GM23338 (cell line): Measurements from ENCODE around the gene SMAD3. TPM values are rescaled to one million over a fixed set of nuclear protein-coding genes. Genes with fewer than 3 reads are reported as not detected.

Source experiments
- ATAC-seq: fragments of 200-7000 bp; cut with Tn5 transposase; 3 replicates; pipeline ENCODE4 v1.9.1; 2020
- DNase-seq: peaks from one replicate; pipeline ENCODE4 v3.0.0-alpha.2; 2015; ENCODE audit warnings: low spot score
- H2AFZ ChIP-seq: fragments of 200-600 bp; sonication (generic); 2 replicates; pipeline ENCODE4 v1.8.0; 2016; ENCODE audit warnings: antibody characterized with exemption, mild to moderate bottlenecking, moderate library complexity
- H3F3A ChIP-seq: fragments of 200-600 bp; sonication (generic); replicated peaks from 2 replicates; pipeline ENCODE4 v1.8.0; 2017; ENCODE audit warnings: antibody characterized with exemption, mixed run types, low read depth
- H3K27ac ChIP-seq: fragments of 200-600 bp; sonication (generic); 2 replicates; pipeline ENCODE4 v1.6.1; 2016; ENCODE audit warnings: low read depth
- H3K27me3 ChIP-seq: fragments of 200-600 bp; sonication (generic); 2 replicates; pipeline ENCODE4 v1.8.0; 2016; ENCODE audit warnings: mild to moderate bottlenecking, mixed run types, moderate library complexity; ENCODE audit not compliant: insufficient read depth
- H3K36me3 ChIP-seq: fragments of 200-600 bp; sonication (generic); 2 replicates; pipeline ENCODE4 v1.8.0; 2016; ENCODE audit warnings: mild to moderate bottlenecking; ENCODE audit not compliant: insufficient read depth
- H3K4me1 ChIP-seq: fragments of 200-600 bp; sonication (generic); 2 replicates; pipeline ENCODE4 v1.8.0; 2016; ENCODE audit warnings: mild to moderate bottlenecking, moderate library complexity; ENCODE audit not compliant: insufficient read depth
- H3K4me2 ChIP-seq: fragments of 200-600 bp; sonication (generic); 2 replicates; pipeline ENCODE4 v1.7.1; 2017; ENCODE audit warnings: mixed run types
- H3K4me3 ChIP-seq: fragments of 200-600 bp; sonication (generic); 2 replicates; pipeline ENCODE4 v1.6.1; 2016; ENCODE audit warnings: mixed run types
- H3K79me2 ChIP-seq: fragments of 200-600 bp; sonication (generic); replicated peaks from 2 replicates; pipeline ENCODE4 v1.8.0; 2017; ENCODE audit warnings: mild to moderate bottlenecking; ENCODE audit not compliant: insufficient read depth
- H3K9me2 ChIP-seq: fragments of 200-600 bp; sonication (generic); 2 replicates; pipeline ENCODE4 v1.8.0; 2017; ENCODE audit not compliant: insufficient read depth
- H4K20me1 ChIP-seq: fragments of 200-600 bp; sonication (generic); replicated peaks from 2 replicates; pipeline ENCODE4 v1.8.0; 2017; ENCODE audit warnings: mild to moderate bottlenecking; ENCODE audit not compliant: insufficient read depth
- H3K27ac Mint-ChIP-seq: 2 replicates; pipeline ENCODE4 v1.8.0; 2020; ENCODE audit warnings: inconsistent platforms, mild to moderate bottlenecking, moderate library complexity, mixed read lengths
- H3K27me3 Mint-ChIP-seq: 3 replicates; pipeline ENCODE4 v1.8.0; 2022; ENCODE audit warnings: low read depth, mild to moderate bottlenecking, moderate library complexity, mixed read lengths, inconsistent platforms; ENCODE audit not compliant: insufficient read depth, poor library complexity
- H3K36me3 Mint-ChIP-seq: 3 replicates; pipeline ENCODE4 v1.8.0; 2021; ENCODE audit warnings: low read depth, mild to moderate bottlenecking, inconsistent platforms, moderate library complexity, mixed read lengths
- H3K4me1 Mint-ChIP-seq: 3 replicates; pipeline ENCODE4 v1.8.0; 2020; ENCODE audit warnings: mild to moderate bottlenecking, inconsistent platforms, mixed read lengths
- H3K4me3 Mint-ChIP-seq: 3 replicates; pipeline ENCODE4 v1.8.0; 2021; ENCODE audit warnings: moderate library complexity, mild to moderate bottlenecking, inconsistent platforms, mixed read lengths
- H3K9me3 Mint-ChIP-seq: 3 replicates; pipeline ENCODE4 v1.8.0; 2020; ENCODE audit warnings: moderate library complexity, mild to moderate bottlenecking, inconsistent platforms, mixed read lengths
- CREB1 ChIP-seq: fragments of 250-450 bp; sonication (Bioruptor Pico); IDR thresholded peaks from 2 replicates; pipeline ENCODE4 v1.5.0; 2020; ENCODE audit warnings: low read depth, mild to moderate bottlenecking, moderate library complexity
- CTCF ChIP-seq, 2 experiments: fragments of 200-600 bp in 1 of 2; sonication (generic) in 1 of 2; conservative IDR thresholded peaks; 2 replicates each; pipeline versions ENCODE4 v1.5.1 to v1.6.1; 2016 to 2017; ENCODE audit warnings: antibody characterized with exemption in 2 of 2, low read depth in 2 of 2, mild to moderate bottlenecking in 2 of 2, moderate library complexity in 1 of 2
- ETS1 ChIP-seq: IDR thresholded peaks from 2 replicates; pipeline ENCODE4 v1.6.1; 2016; ENCODE audit warnings: antibody characterized with exemption
- EZH2 ChIP-seq: fragments of 200-600 bp; sonication (generic); IDR thresholded peaks from one replicate; pipeline ENCODE4 v1.8.0; 2017; ENCODE audit warnings: antibody characterized with exemption, mild to moderate bottlenecking, low read depth; ENCODE audit not compliant: unreplicated experiment
- EZH2phosphoT487 ChIP-seq: fragments of 200-600 bp; sonication (generic); IDR thresholded peaks from one replicate; pipeline ENCODE4 v1.8.1; 2018; ENCODE audit warnings: antibody characterized with exemption; ENCODE audit not compliant: unreplicated experiment
- JUNB ChIP-seq: IDR thresholded peaks from one replicate; pipeline ENCODE4 v1.6.1; 2016; ENCODE audit warnings: antibody characterized with exemption; ENCODE audit not compliant: unreplicated experiment
- NANOG ChIP-seq: IDR thresholded peaks from 2 replicates; pipeline ENCODE4 v1.6.1; 2016; ENCODE audit warnings: antibody characterized with exemption, borderline replicate concordance
- POLR2AphosphoS5 ChIP-seq: IDR thresholded peaks from 2 replicates; pipeline ENCODE4 v1.6.1; 2016; ENCODE audit warnings: antibody characterized with exemption, low read depth
- REST ChIP-seq: IDR thresholded peaks from one replicate; pipeline ENCODE4 v1.6.1; 2018; ENCODE audit warnings: antibody characterized with exemption; ENCODE audit not compliant: unreplicated experiment
- STAT1 ChIP-seq: IDR thresholded peaks from one replicate; pipeline ENCODE4 v1.6.1; 2016; ENCODE audit warnings: antibody characterized with exemption; ENCODE audit not compliant: unreplicated experiment
- ZNF114 ChIP-seq: fragments of 250-450 bp; sonication (Bioruptor Pico); IDR thresholded peaks from 2 replicates; pipeline ENCODE4 v1.5.0; 2020; ENCODE audit warnings: mild to moderate bottlenecking, moderate library complexity
- ZNF331 ChIP-seq: fragments of 250-450 bp; sonication (Bioruptor Pico); IDR thresholded peaks from 2 replicates; pipeline ENCODE4 v1.5.0; 2020; ENCODE audit warnings: low read depth, mild to moderate bottlenecking, moderate library complexity
- ZNF462 ChIP-seq: fragments of 250-450 bp; sonication (Bioruptor Pico); IDR thresholded peaks from 2 replicates; pipeline ENCODE4 v1.5.0; 2020; ENCODE audit warnings: mild to moderate bottlenecking, moderate library complexity
- polyA plus RNA-seq: library from polyadenylated mRNA; unstranded; fragments of >200 nt; fragmentation: Nextera tagmentation; extraction: Ambion mirVana; gene quantifications from 2 replicates; pipeline ENCODE4 v1.2.1, GENCODE V29; 2016
- total RNA-seq: library from RNA; depleted of rRNA; stranded (reverse); fragments of >200 nt; shearing (Covaris generic); gene quantifications from 2 replicates; pipeline ENCODE4 v1.2.3, GENCODE V29; 2014

The SMAD3 gene
- total and polyA plus RNA-seq, 2 experiments from 2014 or later, result 4.9 to 11.6 TPM

GRCh38 chr15:67024998-67025368 is 40.4 kb upstream of the SMAD3 start:
- H4K20me1 ChIP-seq, result no peaks in the 10 kb centered on the region
- H3K9me2 ChIP-seq, result 0 out of 2 replicates have a peak, but pooled peaks cover 5% of the 10 kb centered on the region
- H3K4me1 Mint-ChIP-seq, result peaks cover 45% of the 10 kb centered on the region
- H3K4me1 ChIP-seq, result peaks cover 32% of the 10 kb centered on the region
- ATAC-seq (no peak), DNase-seq (no peak)
- peaks cover 4% of the 10 kb centered on the region for H3K27me3 Mint-ChIP-seq
- no peaks in the 10 kb centered on the region for H3K79me2 ChIP-seq
- H3K4me3 ChIP-seq, result no peak overlapping the region
- H3F3A ChIP-seq, result peaks cover 14% of the 10 kb centered on the region
- H3K9me3 Mint-ChIP-seq, result no peaks in the 10 kb centered on the region; the same call in 2 of the 3 replicates
- H3K36me3 ChIP-seq, result no peaks in the 10 kb centered on the region
- H3K27ac ChIP-seq, result no peak overlapping the region
- no peak overlapping the region for H3K4me3 Mint-ChIP-seq
- H2AFZ ChIP-seq, result no peak overlapping the region
- no peaks in the 10 kb centered on the region for H3K36me3 Mint-ChIP-seq
- H3K27me3 ChIP-seq, result no peaks in the 10 kb centered on the region
- peak overlapping the region; percentile 48 for H3K27ac Mint-ChIP-seq
- no peak overlapping the region for H3K4me2 ChIP-seq
- TF ChIP-seq EZH2 (no peak), REST (no peak), ZNF462 (no peak), CTCF (conservative IDR thresholded peaks at IDR 0.05; ENCODE audit: low read depth in 2 of 2) (no peak), POLR2AphosphoS5 (no peak), ETS1 (no peak), NANOG (no peak), JUNB (no peak), ZNF331 (CRISPR knock-in tag) (no peak), CREB1 (CRISPR knock-in tag) (no peak), ZNF114 (no peak), EZH2phosphoT487 (no peak), STAT1 (no peak)
